ENCODE results near the gene SEC14L6. TPM values are rescaled to one million over a fixed set of nuclear protein-coding genes. Genes with fewer than 3 reads are reported as not detected.

Gene SEC14L6
- total RNA-seq, 2 donors from 2014 or later = 1.6 to 2.1 TPM

- no peaks in the 10 kb centered on the region for H3K4me1 ChIP-seq (ENCODE audit: control insufficient read depth, insufficient read depth, low read length)
- Mint-ChIP-seq H3K4me1 (peaks cover 14% of the 10 kb centered on the region), H3K36me3 (ENCODE audit: low read depth) (peaks cover 5% of the 10 kb centered on the region), H3K9me3 (no peaks in the 10 kb centered on the region), H3K27me3 (ENCODE audit: insufficient read depth) (no peaks in the 10 kb centered on the region), H3K4me3 (no peak overlapping the region), H3K27ac (no peak overlapping the region)
- H3K9ac ChIP-seq (ENCODE audit: extremely low read depth, low read length, poor library complexity, severe bottlenecking) = no peak overlapping the region
- no peak for DNase-seq
- no peak for TF ChIP-seq CTCF (conservative IDR thresholded peaks at IDR 0.05)
- H3K4me3 ChIP-seq (ENCODE audit: low read length) = no peak overlapping the region
- WGBS, 2 experiments (ENCODE audit: insufficient coverage in 1 of 2, insufficient read length in 1 of 2) = 85 to 86% methylated on average over 4 of the region's 4 CpGs
- H3K27ac ChIP-seq (ENCODE audit: low read depth, low read length) = no peak overlapping the region
- no peaks in the 10 kb centered on the region for H3K27me3 ChIP-seq (ENCODE audit: control insufficient read depth, insufficient read depth, low read length, poor library complexity, severe bottlenecking)
- no peaks in the 10 kb centered on the region for H3K9me3 ChIP-seq (ENCODE audit: control insufficient read depth, low read length)
- H3K36me3 ChIP-seq (ENCODE audit: control insufficient read depth, insufficient read depth, low read length) = no peaks in the 10 kb centered on the region
Measured at GRCh38 chr22:30565341-30565740, 18.8 kb upstream of the SEC14L6 start.

DNA sequence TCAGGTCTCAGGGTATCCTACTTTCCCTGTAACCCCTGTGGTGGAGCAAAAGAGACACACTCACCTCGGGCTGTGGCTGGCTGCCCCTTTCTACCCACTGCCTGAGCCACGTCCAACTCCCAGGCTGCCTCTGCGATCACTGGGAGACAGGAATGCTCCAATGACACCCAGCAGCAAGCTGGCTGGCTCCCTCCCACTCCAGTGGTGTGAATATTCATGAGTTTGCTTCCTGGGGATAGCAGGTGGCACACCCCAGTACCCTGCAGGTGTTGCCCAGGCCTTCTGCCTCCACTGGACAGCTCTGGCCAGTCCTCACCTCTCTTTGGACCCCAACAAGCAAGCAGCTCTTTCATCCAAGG is 18.2 kb upstream of the SEC14L6 start:
- Histone ChIP-seq H3K9me3 (ENCODE audit: control insufficient read depth, low read length) (no peaks in the 10 kb centered on the region), H3K9ac (ENCODE audit: extremely low read depth, low read length, poor library complexity, severe bottlenecking) (no peak overlapping the region), H3K4me3 (ENCODE audit: low read length) (no peak overlapping the region), H3K36me3 (ENCODE audit: control insufficient read depth, insufficient read depth, low read length) (no peaks in the 10 kb centered on the region), H3K27me3 (ENCODE audit: control insufficient read depth, insufficient read depth, low read length, poor library complexity, severe bottlenecking) (no peaks in the 10 kb centered on the region), H3K4me1 (ENCODE audit: control insufficient read depth, insufficient read depth, low read length) (no peaks in the 10 kb centered on the region), H3K27ac (ENCODE audit: low read depth, low read length) (no peak overlapping the region)
- Mint-ChIP-seq H3K27me3 (ENCODE audit: insufficient read depth) (no peaks in the 10 kb centered on the region), H3K27ac (no peak overlapping the region), H3K36me3 (ENCODE audit: low read depth) (peaks cover 5% of the 10 kb centered on the region), H3K4me1 (peaks cover 19% of the 10 kb centered on the region), H3K9me3 (no peaks in the 10 kb centered on the region), H3K4me3 (no peak overlapping the region)
- no peak for TF ChIP-seq CTCF (conservative IDR thresholded peaks at IDR 0.05)
- WGBS, 2 experiments (ENCODE audit: insufficient coverage in 1 of 2, insufficient read length in 1 of 2) = 52 to 60% methylated on average over 2 to 3 of the region's 3 CpGs
- peak; percentile 65 for DNase-seq

DNA sequence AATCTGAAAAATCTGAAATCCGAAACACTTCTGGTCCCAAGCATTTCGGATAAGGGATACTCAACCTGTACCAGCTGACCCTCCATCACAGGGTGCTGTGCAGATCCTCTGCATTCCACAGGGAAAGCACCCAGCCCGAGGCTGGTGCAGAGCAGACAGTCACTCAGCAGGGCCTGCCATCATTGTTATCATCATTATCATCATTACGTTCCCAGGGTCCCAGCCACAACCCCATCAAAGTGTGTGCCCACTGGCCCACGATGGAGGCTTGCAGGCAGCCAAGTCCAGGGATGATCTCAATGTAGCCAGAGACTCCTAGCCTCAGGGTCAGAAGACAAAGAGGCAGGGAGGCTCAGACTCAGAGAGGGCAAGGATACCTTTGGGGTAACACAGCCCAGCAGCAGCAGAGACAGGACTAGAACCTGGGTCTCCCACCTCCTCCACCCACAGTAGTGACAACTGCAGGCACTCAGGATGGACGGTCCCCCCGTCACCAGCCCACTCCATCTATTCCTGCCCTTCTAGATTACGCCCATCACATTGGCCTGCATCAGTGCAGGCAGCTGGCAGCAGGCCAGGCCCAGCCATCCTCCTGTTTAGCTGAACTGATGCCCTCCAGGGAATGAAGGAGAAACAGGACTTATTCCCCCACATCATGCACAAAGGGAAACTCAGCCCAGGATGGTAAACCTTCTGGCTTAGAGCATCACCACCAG is 17.7 kb upstream of the SEC14L6 start:
- Histone ChIP-seq H3K36me3 (ENCODE audit: control insufficient read depth, insufficient read depth, low read length) (no peaks in the 10 kb centered on the region), H3K27ac (ENCODE audit: low read depth, low read length) (no peak overlapping the region), H3K4me1 (ENCODE audit: control insufficient read depth, insufficient read depth, low read length) (no peaks in the 10 kb centered on the region), H3K9ac (ENCODE audit: extremely low read depth, low read length, poor library complexity, severe bottlenecking) (no peak overlapping the region), H3K27me3 (ENCODE audit: control insufficient read depth, insufficient read depth, low read length, poor library complexity, severe bottlenecking) (no peaks in the 10 kb centered on the region), H3K9me3 (ENCODE audit: control insufficient read depth, low read length) (no peaks in the 10 kb centered on the region), H3K4me3 (ENCODE audit: low read length) (no peak overlapping the region)
- H3K9me3 Mint-ChIP-seq = no peaks in the 10 kb centered on the region
- no peak for TF ChIP-seq CTCF (conservative IDR thresholded peaks at IDR 0.05)
- peaks cover 5% of the 10 kb centered on the region for H3K36me3 Mint-ChIP-seq (ENCODE audit: low read depth)
- H3K27ac Mint-ChIP-seq = no peak overlapping the region
- no peaks in the 10 kb centered on the region for H3K27me3 Mint-ChIP-seq (ENCODE audit: insufficient read depth)
- no peak for DNase-seq
- 92 to 96% methylated on average over 4 to 8 of the region's 8 CpGs for whole genome bisulfite sequencing, 2 experiments (ENCODE audit: insufficient coverage in 1 of 2, insufficient read length in 1 of 2)
- peaks cover 22% of the 10 kb centered on the region for H3K4me1 Mint-ChIP-seq
- H3K4me3 Mint-ChIP-seq = no peak overlapping the region
